Measurements from ENCODE around the gene PITPNM1. TPM values are rescaled to one million over a fixed set of nuclear protein-coding genes. Genes with fewer than 3 reads are reported as not detected.

Gene PITPNM1
- total RNA-seq, 4 donors from 2014 or later: 4.0 to 12.2 (median 7.7) TPM

DNA sequence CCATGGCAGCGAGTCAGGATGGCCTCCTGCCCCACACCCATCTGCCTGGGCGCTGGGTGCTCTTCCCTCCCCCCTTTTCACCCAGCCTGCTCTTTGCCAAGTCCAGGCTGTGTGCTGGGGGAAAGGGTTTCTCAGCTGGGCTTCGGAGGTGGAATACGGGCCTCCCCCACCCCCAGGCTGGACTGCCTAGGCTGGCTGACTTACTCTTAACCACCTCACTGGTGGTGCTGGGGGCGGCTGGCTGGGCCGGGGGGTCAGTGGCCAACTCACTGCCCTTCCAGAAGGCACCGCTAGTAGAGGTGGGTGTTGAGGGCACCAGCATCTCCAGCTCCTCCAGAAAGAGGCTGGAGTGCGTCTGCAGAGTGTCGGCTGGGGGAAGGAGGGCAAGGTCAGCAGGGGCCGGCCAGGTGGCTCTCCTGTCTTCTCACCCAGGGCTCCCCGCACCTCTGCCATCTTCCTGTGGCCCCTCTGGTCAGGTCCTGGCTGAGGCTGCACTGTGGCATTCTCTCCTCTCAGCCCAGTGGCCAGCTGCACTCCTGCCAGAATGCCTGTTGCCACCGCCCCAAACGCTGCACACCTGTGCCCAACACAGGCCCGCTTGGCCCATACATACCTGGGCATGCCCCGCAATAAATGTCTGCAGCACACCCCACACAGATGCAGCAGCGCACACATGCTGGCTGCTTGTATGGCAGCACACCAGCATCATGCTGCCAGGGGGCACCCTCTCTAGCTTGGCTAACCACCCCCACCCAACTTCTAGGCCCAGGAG lies 9.7 kb downstream of the PITPNM1 start:
- DNase-seq: no peak
- Histone ChIP-seq H3K27ac (no peak overlapping the region), H3K36me3 (peaks cover 0 to 5% of the 10 kb centered on the region in 2 donors), H3K9me3 (no peaks in the 10 kb centered on the region), H3K4me3 (no peak overlapping the region), H3K27me3 (no peaks in the 10 kb centered on the region), H3K4me1 (no peaks in the 10 kb centered on the region)
- in situ Hi-C loops (cut with MboI; ENCODE audit: low sequenced_read_pairs in 4 of 4): no loop called here
- ATAC-seq: no peak
- intact Hi-C loops (cut with DNase I; ENCODE audit: low total_unique reads): no loop called here
- TF ChIP-seq, protein P1, sequence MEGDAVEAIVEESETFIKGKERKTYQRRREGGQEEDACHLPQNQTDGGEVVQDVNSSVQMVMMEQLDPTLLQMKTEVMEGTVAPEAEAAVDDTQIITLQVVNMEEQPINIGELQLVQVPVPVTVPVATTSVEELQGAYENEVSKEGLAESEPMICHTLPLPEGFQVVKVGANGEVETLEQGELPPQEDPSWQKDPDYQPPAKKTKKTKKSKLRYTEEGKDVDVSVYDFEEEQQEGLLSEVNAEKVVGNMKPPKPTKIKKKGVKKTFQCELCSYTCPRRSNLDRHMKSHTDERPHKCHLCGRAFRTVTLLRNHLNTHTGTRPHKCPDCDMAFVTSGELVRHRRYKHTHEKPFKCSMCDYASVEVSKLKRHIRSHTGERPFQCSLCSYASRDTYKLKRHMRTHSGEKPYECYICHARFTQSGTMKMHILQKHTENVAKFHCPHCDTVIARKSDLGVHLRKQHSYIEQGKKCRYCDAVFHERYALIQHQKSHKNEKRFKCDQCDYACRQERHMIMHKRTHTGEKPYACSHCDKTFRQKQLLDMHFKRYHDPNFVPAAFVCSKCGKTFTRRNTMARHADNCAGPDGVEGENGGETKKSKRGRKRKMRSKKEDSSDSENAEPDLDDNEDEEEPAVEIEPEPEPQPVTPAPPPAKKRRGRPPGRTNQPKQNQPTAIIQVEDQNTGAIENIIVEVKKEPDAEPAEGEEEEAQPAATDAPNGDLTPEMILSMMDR (IDR thresholded peaks at IDR 0.05 in 4 of 5, conservative IDR thresholded peaks at IDR 0.05 in 1 of 5): no peak
- no peak for TF ChIP-seq POLR2A (IDR thresholded peaks at IDR 0.05)

DNA sequence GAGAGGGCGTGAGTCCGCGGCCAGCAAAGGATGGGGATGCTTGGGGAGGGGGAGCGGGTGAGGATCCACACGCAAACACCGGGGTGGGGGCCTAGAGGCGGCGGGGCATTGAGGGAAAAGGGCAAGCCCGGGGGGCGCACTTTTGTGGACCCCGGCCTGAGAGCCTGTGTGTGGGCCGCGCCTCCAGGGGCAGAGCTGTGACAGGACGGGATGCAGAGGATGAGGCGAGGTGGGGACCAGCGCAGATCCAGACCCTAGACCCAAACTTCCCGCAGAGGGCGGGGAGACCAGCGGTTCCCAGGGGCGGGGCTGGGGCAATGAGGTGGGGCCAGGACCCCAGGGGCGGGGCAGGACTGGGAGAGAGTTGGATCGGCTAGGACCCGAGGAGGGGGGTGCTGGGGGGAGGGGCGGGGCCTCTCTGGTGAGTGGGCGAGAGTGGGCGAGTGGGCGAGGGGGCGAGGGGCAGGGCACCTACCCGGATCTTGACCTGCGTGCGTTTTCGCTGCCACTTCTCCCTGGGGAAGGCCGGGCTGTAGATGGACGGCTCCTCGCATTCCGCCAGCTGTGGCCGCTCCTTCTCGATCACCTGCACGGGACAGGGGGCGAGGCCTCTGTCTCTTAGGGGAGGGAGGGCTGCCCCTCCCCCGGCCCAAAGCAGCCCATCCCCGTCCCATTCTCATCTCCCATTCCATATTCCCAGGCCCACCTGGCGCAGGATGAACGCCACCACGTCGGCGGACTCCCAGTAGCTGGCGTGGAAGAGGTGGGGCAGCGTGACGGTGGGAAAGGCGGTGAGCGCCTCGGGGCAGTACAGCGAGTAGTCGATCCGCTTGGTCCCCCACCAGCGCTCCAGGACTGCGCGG lies 10.6 kb downstream of the PITPNM1 start:
- Histone ChIP-seq H3K4me1 (no peaks in the 10 kb centered on the region), H3K4me3 (no peak overlapping the region), H3K36me3 (peaks cover 0 to 7% of the 10 kb centered on the region in 2 donors), H3K27me3 (no peaks in the 10 kb centered on the region), H3K27ac (no peak overlapping the region), H3K9me3 (no peaks in the 10 kb centered on the region)
- in situ Hi-C loops (cut with MboI; ENCODE audit: low sequenced_read_pairs in 4 of 4): no loop called here
- intact Hi-C loops (cut with DNase I; ENCODE audit: low total_unique reads): no loop called here
- ATAC-seq (no peak), DNase-seq (no peak)
- TF ChIP-seq POLR2A (IDR thresholded peaks at IDR 0.05): no peak
- TF ChIP-seq, protein P1 (IDR thresholded peaks at IDR 0.05 in 4 of 5, conservative IDR thresholded peaks at IDR 0.05 in 1 of 5): no peak

DNA sequence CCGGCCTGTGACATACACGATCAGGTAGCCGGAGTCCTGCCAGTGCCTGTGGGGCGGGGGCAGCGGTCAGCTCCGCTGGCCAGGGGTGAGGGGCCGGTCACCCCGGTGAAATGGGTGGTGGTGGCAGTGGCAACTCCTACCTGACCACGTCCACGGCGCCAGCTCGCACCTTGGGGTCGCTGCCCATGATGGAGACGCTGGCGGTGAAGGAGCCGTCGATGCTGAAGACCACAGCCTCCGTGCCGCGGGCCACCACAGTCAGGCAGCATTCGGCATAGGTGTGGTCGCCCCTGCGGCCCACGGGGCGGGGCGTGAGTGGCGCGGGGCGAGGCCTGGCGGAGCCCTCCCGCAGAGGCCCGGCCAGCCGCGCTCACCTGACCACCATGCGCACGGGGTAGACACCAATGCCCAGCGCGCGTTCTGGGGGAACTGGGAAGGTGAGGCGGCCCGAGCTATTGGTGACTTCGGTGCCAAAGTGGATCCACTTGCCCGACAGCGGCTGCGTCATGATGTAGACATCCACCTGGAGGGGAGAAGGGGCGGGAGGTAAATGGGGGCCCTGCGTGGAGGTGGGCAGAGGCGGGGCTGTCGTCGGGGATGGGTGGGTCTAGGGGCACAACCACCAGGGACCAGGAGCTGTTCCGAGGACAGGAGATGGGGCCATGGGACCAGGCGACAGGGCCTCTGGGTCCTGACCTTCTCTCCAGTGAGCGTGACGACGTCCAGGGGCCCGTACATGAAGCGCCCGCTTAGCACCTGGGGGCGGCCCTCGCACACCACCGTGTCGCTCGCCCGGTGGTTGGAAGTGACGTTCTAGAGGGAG lies 11.4 kb downstream of the PITPNM1 start:
- H3K4me3 ChIP-seq: no peak overlapping the region
- intact Hi-C loops (cut with DNase I; ENCODE audit: low total_unique reads) (no loop called here), in situ Hi-C loops (cut with MboI; ENCODE audit: low sequenced_read_pairs in 4 of 4) (no loop called here)
- H3K27me3 ChIP-seq: no peaks in the 10 kb centered on the region
- ATAC-seq (no peak), DNase-seq (no peak)
- H3K36me3 ChIP-seq: peaks cover 0 to 14% of the 10 kb centered on the region in 2 donors
- TF ChIP-seq POLR2A (IDR thresholded peaks at IDR 0.05): no peak
- TF ChIP-seq, protein P1 (IDR thresholded peaks at IDR 0.05 in 4 of 5, conservative IDR thresholded peaks at IDR 0.05 in 1 of 5): no peak
- no peaks in the 10 kb centered on the region for H3K4me1 ChIP-seq
- no peaks in the 10 kb centered on the region for H3K9me3 ChIP-seq
- H3K27ac ChIP-seq: no peak overlapping the region

DNA sequence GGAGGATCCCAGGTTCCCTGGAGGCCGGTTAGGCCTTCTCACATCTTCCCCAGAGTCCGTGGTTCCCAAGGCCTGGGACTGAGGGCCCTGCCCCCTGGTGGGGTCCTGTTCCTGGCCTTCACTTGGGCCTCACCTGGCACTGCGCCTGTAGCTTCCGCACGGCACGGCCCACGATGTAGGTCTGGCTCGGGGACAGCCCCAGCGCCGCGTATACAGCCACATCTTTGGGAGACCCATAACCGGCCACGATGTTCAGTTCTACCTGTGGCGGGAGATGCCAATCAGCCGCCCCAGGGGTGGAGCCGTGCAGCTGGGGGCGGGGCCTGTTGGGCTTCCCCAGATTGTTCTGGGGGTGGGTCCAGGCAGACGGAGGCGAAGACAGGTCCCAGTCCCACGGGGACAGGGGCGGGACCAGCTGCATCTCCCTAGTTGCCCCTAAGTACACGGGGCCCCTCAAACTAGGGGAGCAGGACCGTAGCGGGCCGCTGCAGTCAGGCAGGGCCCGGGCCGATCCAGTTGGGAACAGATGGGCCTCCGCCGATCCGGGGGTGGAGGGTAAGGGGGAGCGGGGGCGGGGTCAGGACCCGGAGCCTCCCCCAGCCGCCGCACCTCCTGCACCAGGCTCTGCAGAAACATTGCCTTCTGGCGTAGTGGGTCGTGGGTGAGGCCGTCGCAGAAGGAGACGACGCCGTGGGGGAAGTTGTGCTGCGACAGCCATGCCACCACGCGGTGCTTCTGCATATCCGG lies 12.2 kb downstream of the PITPNM1 start:
- DNase-seq: no peak
- Histone ChIP-seq H3K4me3 (no peak overlapping the region), H3K4me1 (no peaks in the 10 kb centered on the region), H3K36me3 (peaks cover 0 to 15% of the 10 kb centered on the region in 2 donors), H3K9me3 (no peaks in the 10 kb centered on the region), H3K27ac (no peak overlapping the region), H3K27me3 (no peaks in the 10 kb centered on the region)
- in situ Hi-C loops (cut with MboI; ENCODE audit: low sequenced_read_pairs in 4 of 4) (no loop called here), intact Hi-C loops (cut with DNase I; ENCODE audit: low total_unique reads) (no loop called here)
- TF ChIP-seq, protein P1 (IDR thresholded peaks at IDR 0.05 in 4 of 5, conservative IDR thresholded peaks at IDR 0.05 in 1 of 5): no peak
- TF ChIP-seq POLR2A (IDR thresholded peaks at IDR 0.05): no peak
- ATAC-seq: no peak
